PC-3 (cell line): ENCODE data around the gene ARRB2. TPM values are rescaled to one million over a fixed set of nuclear protein-coding genes. Genes with fewer than 3 reads are reported as not detected.
A peak's percentile ranks its signal among the peaks of the same experiment; 100 is the strongest.
"Not testable (repeated sequence)": the region's sequence is repeated elsewhere in the genome, so short reads cannot be mapped to it uniquely, and the experiment has no call there.

Experiments
- ATAC-seq: fragments of 200-7000 bp; cut with Tn5 transposase; 2 replicates; pipeline ENCODE4 v1.9.1; 2020; ENCODE audit warnings: mild to moderate bottlenecking, moderate library complexity
- BruUV-seq: library from RNA; stranded (reverse); fragments of 400-500 nt; replicated peaks from 2 replicates; lab custom pipeline; 2021; lab: Mats Ljungman, UMichigan
- CTCF ChIA-PET: fragments of 300-600 bp; sonication (Branson Sonifier 250); formaldehyde crosslinking; loops from one replicate; lab custom pipeline; 2022; ENCODE audit warnings: antibody characterized with exemption; lab: Charles Lee
- POLR2A ChIA-PET: fragments of 300-600 bp; sonication (Branson Sonifier 250); formaldehyde crosslinking; loops from one replicate; lab custom pipeline; 2022; ENCODE audit warnings: antibody characterized with exemption; ENCODE audit not compliant: unreplicated experiment; lab: Charles Lee
- DNase-seq: peaks from one replicate; pipeline ENCODE4 v3.0.0-alpha.2; 2015
- H2AFZ ChIP-seq: fragments of 300-600 bp; sonication (generic); 2 replicates; pipeline ENCODE4 v1.6.0; 2016; ENCODE audit warnings: antibody characterized with exemption, low read length
- H3F3A ChIP-seq: fragments of 300-600 bp; sonication (generic); one replicate; pipeline ENCODE4 v1.6.0; 2017; ENCODE audit warnings: antibody characterized with exemption, low read length, control low read depth, mild to moderate bottlenecking; ENCODE audit not compliant: unreplicated experiment
- H3K27ac ChIP-seq: fragments of 300-600 bp; sonication (generic); 2 replicates; pipeline ENCODE4 v1.5.1; 2016; ENCODE audit warnings: mild to moderate bottlenecking, low read length
- H3K27me3 ChIP-seq: fragments of 300-600 bp; sonication (generic); 2 replicates; pipeline ENCODE4 v1.6.1; 2016; ENCODE audit warnings: low read length, mixed read lengths
- H3K36me3 ChIP-seq: fragments of 300-600 bp; sonication (generic); 2 replicates; pipeline ENCODE4 v1.6.1; 2016; ENCODE audit warnings: low read depth, mixed run types, low read length, mixed read lengths
- H3K4me1 ChIP-seq: fragments of 300-600 bp; sonication (generic); 2 replicates; pipeline ENCODE4 v1.5.1; 2016; ENCODE audit warnings: low read length; ENCODE audit not compliant: insufficient read depth
- H3K4me2 ChIP-seq: fragments of 300-600 bp; sonication (generic); 2 replicates; pipeline ENCODE4 v1.6.0; 2016; ENCODE audit warnings: low read length
- H3K4me3 ChIP-seq: fragments of 300-600 bp; sonication (generic); 2 replicates; pipeline ENCODE4 v1.5.1; 2016; ENCODE audit warnings: mild to moderate bottlenecking, low read length, mixed read lengths
- H3K79me2 ChIP-seq: fragments of 300-600 bp; sonication (generic); 2 replicates; pipeline ENCODE4 v1.6.1; 2017; ENCODE audit warnings: low read length, mixed read lengths
- H3K9ac ChIP-seq: fragments of 300-600 bp; sonication (generic); 2 replicates; pipeline ENCODE4 v1.6.0; 2016; ENCODE audit warnings: mild to moderate bottlenecking, low read length
- H3K9me2 ChIP-seq: fragments of 300-600 bp; sonication (generic); replicated peaks from 2 replicates; pipeline ENCODE4 v1.6.1; 2016; ENCODE audit warnings: mixed run types, low read length, mixed read lengths
- H3K9me3 ChIP-seq: fragments of 300-600 bp; sonication (generic); 2 replicates; pipeline ENCODE4 v1.6.1; 2016; ENCODE audit warnings: low read length, mixed read lengths
- H4K20me1 ChIP-seq: fragments of 300-600 bp; sonication (generic); 2 replicates; pipeline ENCODE4 v1.6.1; 2016; ENCODE audit warnings: low read length, mixed read lengths
- CTCF ChIP-seq: fragments of 300-600 bp; sonication (generic); conservative IDR thresholded peaks from 2 replicates; pipeline ENCODE4 v1.5.1; 2017; ENCODE audit warnings: antibody characterized with exemption, low read depth, mild to moderate bottlenecking, low read length
- EZH2 ChIP-seq: fragments of 300-600 bp; sonication (generic); IDR thresholded peaks from one replicate; pipeline ENCODE4 v1.6.1; 2017; ENCODE audit warnings: antibody characterized with exemption, mild to moderate bottlenecking, low read length; ENCODE audit not compliant: unreplicated experiment
- EZH2phosphoT487 ChIP-seq: fragments of 300-600 bp; sonication (generic); IDR thresholded peaks from 2 replicates; pipeline ENCODE4 v1.6.1; 2018; ENCODE audit warnings: mild to moderate bottlenecking, antibody characterized with exemption, low read length, borderline replicate concordance
- intact Hi-C: fragments of 100-400 bp; cut with micrococcal nuclease; formaldehyde crosslinking; loops from 2 replicates; pipeline ENCODE4 v1.9.0; 2023
- total RNA-seq: library from RNA; depleted of rRNA; stranded (reverse); fragments of >200 nt; gene quantifications from 2 replicates; pipeline ENCODE4 v1.2.3, GENCODE V29; 2014

The ARRB2 gene
- total RNA-seq, 1 experiment from 2014 or later: 28.1 TPM

GRCh38 chr17:4679658-4680057 is 30.8 kb upstream of the ARRB2 start:
- peak; percentile 81 for DNase-seq
- intact Hi-C loops: no loop called here
- peak overlapping the region; percentile 83 for H3K27ac ChIP-seq
- peak; percentile 86 for ATAC-seq
- no peak overlapping the region for H3K4me3 ChIP-seq
- H3K9ac ChIP-seq: no peak overlapping the region
- POLR2A ChIA-PET: no interaction called here
- peaks cover 35% of the 10 kb centered on the region for H3K36me3 ChIP-seq
- no peaks in the 10 kb centered on the region for H3K9me2 ChIP-seq
- H3K4me2 ChIP-seq: peak overlapping the region; percentile 65
- TF ChIP-seq EZH2phosphoT487 (no peak), EZH2 (no peak), CTCF (no peak)
- BruUV-seq: no TSS peak
- peaks cover 30% of the 10 kb centered on the region for H3K4me1 ChIP-seq
- H3K27me3 ChIP-seq: no peaks in the 10 kb centered on the region
- H3K79me2 ChIP-seq: no peaks in the 10 kb centered on the region
- H3F3A ChIP-seq: peaks cover 9% of the 10 kb centered on the region
- no peak overlapping the region for H2AFZ ChIP-seq
- H4K20me1 ChIP-seq: no peaks in the 10 kb centered on the region
- CTCF ChIA-PET: no interaction called here
- H3K9me3 ChIP-seq: no peaks in the 10 kb centered on the region

GRCh38 chr17:4683739-4684138 is 26.7 kb upstream of the ARRB2 start:
- H3K9me3 ChIP-seq, H3K4me2 ChIP-seq, ATAC-seq, DNase-seq, H3F3A ChIP-seq, H3K27me3 ChIP-seq, H3K9me2 ChIP-seq, H3K27ac ChIP-seq, H4K20me1 ChIP-seq, H2AFZ ChIP-seq, intact Hi-C loops, H3K4me3 ChIP-seq, H3K9ac ChIP-seq, CTCF ChIA-PET, BruUV-seq, POLR2A ChIA-PET: not testable (repeated sequence)
- Histone ChIP-seq H3K36me3 (peaks cover 18% of the 10 kb centered on the region), H3K79me2 (peaks cover 19% of the 10 kb centered on the region), H3K4me1 (peaks cover 23% of the 10 kb centered on the region)

- BruUV-seq, intact Hi-C loops, H3K4me2 ChIP-seq, H2AFZ ChIP-seq, H3F3A ChIP-seq, H3K27ac ChIP-seq, DNase-seq, H3K9me2 ChIP-seq, H3K4me1 ChIP-seq, H3K27me3 ChIP-seq, CTCF ChIA-PET, H3K9me3 ChIP-seq, ATAC-seq, POLR2A ChIA-PET, H3K4me3 ChIP-seq, H3K9ac ChIP-seq: not testable (repeated sequence)
- Histone ChIP-seq H3K79me2 (peaks cover 71% of the 10 kb centered on the region), H3K36me3 (peaks cover 19% of the 10 kb centered on the region), H4K20me1 (peaks cover 17% of the 10 kb centered on the region; the same call in 1 of the 2 replicates)
Measured at GRCh38 chr17:4689872-4690271, 20.6 kb upstream of the ARRB2 start.

- ATAC-seq: no peak
- Histone ChIP-seq H3F3A (no peaks in the 10 kb centered on the region), H3K27me3 (no peaks in the 10 kb centered on the region), H3K9me2 (no peaks in the 10 kb centered on the region), H3K4me2 (no peak overlapping the region), H2AFZ (no peak overlapping the region), H3K36me3 (peaks cover 19% of the 10 kb centered on the region), H3K27ac (no peak overlapping the region), H3K4me3 (no peak overlapping the region), H3K9ac (no peak overlapping the region), H3K4me1 (no peaks in the 10 kb centered on the region), H4K20me1 (peaks cover 17% of the 10 kb centered on the region; the same call in 1 of the 2 replicates), H3K79me2 (peaks cover 78% of the 10 kb centered on the region), H3K9me3 (no peaks in the 10 kb centered on the region)
- TF ChIP-seq CTCF (no peak), EZH2 (no peak), EZH2phosphoT487 (no peak)
- intact Hi-C loops: no loop called here
- BruUV-seq: no TSS peak
- ChIA-PET CTCF (no interaction called here), POLR2A (interaction anchor here (0.5 kb wide), 1 partner anchor 99 kb away, joined by 4 read pairs; no protein-coding TSS in a partner anchor)
- no peak for DNase-seq
Measured at GRCh38 chr17:4690745-4691144, 19.7 kb upstream of the ARRB2 start.
